ENCODE results near the gene FAM236A. TPM values are rescaled to one million over a fixed set of nuclear protein-coding genes. Genes with fewer than 3 reads are reported as not detected.
"Not testable (repeated sequence)": the region's sequence is repeated elsewhere in the genome, so short reads cannot be mapped to it uniquely, and the experiment has no call there.

FAM236A gene
- total and polyA plus RNA-seq, 10 of the 15 experiments (the other 5 are each of a cell fraction or from before 2014, with no cell fraction given), result not detected

DNA sequence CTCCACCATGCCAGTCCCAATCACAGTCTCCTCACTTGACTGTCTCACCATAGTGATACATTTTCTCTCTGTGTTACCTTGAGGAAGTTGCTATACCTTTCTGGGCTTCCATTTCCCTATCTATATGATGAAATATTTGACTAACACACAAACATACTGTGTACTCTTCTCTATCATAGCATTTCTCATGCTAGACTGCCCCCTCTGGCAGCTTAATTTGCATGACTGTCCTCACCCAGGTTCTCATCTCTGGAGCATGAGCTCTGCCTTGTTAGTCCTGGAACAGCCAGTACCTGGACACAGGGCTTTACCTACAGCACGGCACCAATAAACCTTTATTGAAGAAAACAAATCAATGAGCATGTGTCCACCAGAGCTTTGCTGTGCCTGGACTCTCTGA lies 5.7 kb upstream of the FAM236A start:
- DNase-seq (ENCODE audit: low read depth, low spot score); ATAC-seq; H3K4me2 ChIP-seq (ENCODE audit: control insufficient read depth, insufficient read depth); H3K27ac ChIP-seq (ENCODE audit: control insufficient read depth, insufficient read depth); SMC1A ChIA-PET (ENCODE audit: uncharacterized antibody, unreplicated experiment); H3K4me1 ChIP-seq (ENCODE audit: control insufficient read depth, insufficient read depth, low read length); in situ Hi-C loops (cut with MboI); intact Hi-C loops (cut with micrococcal nuclease; ENCODE audit: unreplicated experiment); H3K79me2 ChIP-seq (ENCODE audit: control insufficient read depth, insufficient read depth, low read length); H3K9me3 ChIP-seq (replicated peaks; ENCODE audit: control insufficient read depth, insufficient read depth, low read length); H2AFZ ChIP-seq (ENCODE audit: control insufficient read depth, low read depth, low read length); RAD21 ChIA-PET (ENCODE audit: unreplicated experiment); FAIRE-seq; H3K4me3 ChIP-seq; CTCF ChIA-PET; H4K20me1 ChIP-seq (ENCODE audit: control insufficient read depth, insufficient read depth); BruUV-seq (replicated peaks); H3K9ac ChIP-seq (ENCODE audit: control insufficient read depth, insufficient read depth, low read length); H3K36me3 ChIP-seq (ENCODE audit: control insufficient read depth in 2 of 2, insufficient read depth in 2 of 2, low read length in 1 of 2); H3K27me3 ChIP-seq (replicated peaks in 1 of 2; ENCODE audit: control insufficient read depth in 2 of 2, insufficient read depth in 2 of 2, low read length in 1 of 2); POLR2A ChIA-PET: not testable (repeated sequence)
- WGBS (ENCODE audit: insufficient coverage, insufficient replicate concordance, low lambda C conversion rate, missing lambda C conversion rate), result no CpG with 5 or more reads among the region's 1 CpG

DNA sequence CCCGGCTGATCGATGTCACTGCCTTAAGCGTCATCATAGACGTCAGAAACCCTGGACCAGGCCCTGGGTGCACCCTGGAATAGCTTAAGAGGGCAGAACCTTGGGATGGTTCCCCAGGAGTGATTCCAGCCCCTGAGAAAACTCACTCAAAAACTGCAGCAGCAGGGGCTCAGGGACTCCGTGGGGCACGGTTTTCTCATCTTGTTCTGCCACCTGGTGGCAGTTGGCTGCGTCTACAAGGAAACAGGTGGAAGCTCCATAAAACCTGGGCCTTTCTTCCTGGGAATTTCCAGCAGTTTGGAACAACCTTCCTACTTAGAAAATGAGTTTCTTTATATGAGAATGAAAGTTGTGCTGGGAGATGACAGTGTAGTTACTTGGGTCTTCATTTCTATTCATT lies 1.6 kb upstream of the FAM236A start:
- no CpG with 5 or more reads among the region's 7 CpGs for WGBS (ENCODE audit: insufficient coverage, insufficient replicate concordance, low lambda C conversion rate, missing lambda C conversion rate)
- H3K27ac ChIP-seq (ENCODE audit: control insufficient read depth, insufficient read depth); H3K27me3 ChIP-seq (replicated peaks in 1 of 2; ENCODE audit: control insufficient read depth in 2 of 2, insufficient read depth in 2 of 2, low read length in 1 of 2); SMC1A ChIA-PET (ENCODE audit: uncharacterized antibody, unreplicated experiment); H3K9me3 ChIP-seq (replicated peaks; ENCODE audit: control insufficient read depth, insufficient read depth, low read length); DNase-seq (ENCODE audit: low read depth, low spot score); POLR2A ChIA-PET; H3K4me3 ChIP-seq; BruUV-seq (replicated peaks); intact Hi-C loops (cut with micrococcal nuclease; ENCODE audit: unreplicated experiment); H2AFZ ChIP-seq (ENCODE audit: control insufficient read depth, low read depth, low read length); RAD21 ChIA-PET (ENCODE audit: unreplicated experiment); H3K4me2 ChIP-seq (ENCODE audit: control insufficient read depth, insufficient read depth); in situ Hi-C loops (cut with MboI); H3K36me3 ChIP-seq (ENCODE audit: control insufficient read depth in 2 of 2, insufficient read depth in 2 of 2, low read length in 1 of 2); H3K4me1 ChIP-seq (ENCODE audit: control insufficient read depth, insufficient read depth, low read length); H3K9ac ChIP-seq (ENCODE audit: control insufficient read depth, insufficient read depth, low read length); H3K79me2 ChIP-seq (ENCODE audit: control insufficient read depth, insufficient read depth, low read length); CTCF ChIA-PET; H4K20me1 ChIP-seq (ENCODE audit: control insufficient read depth, insufficient read depth): not testable (repeated sequence)
- peak; percentile 77 for FAIRE-seq
- ATAC-seq, result peak; percentile 49; the same call in 1 of the 3 replicates

DNA sequence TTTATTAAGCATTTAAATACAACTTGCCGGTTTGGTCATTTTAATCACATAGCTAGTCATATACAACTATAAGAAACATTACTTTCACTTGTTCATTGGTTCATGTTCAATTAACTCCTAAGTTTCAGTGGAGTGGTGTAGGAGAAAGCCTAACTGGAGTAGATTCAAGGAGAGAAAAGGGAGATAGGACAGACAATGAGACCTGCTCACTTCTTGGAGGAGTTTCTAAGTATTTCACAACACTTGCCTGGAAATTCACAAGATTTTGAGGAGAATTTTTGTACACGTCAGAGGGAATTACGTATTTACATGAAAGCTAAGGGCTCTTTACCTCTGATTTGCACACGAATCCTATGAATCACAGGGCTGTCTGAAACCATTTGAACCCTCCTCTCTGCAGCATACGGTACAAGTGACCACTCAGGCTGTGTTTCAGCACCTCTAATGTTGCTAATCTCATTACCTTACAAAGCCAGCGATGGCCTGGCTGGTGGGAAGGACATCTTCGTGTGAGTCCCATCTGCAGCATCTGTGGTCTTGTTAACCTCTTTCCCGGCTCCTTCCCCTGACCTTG lies 1.0 kb upstream of the FAM236A start:
- H3K27me3 ChIP-seq (replicated peaks in 1 of 2; ENCODE audit: control insufficient read depth in 2 of 2, insufficient read depth in 2 of 2, low read length in 1 of 2); H3K9me3 ChIP-seq (replicated peaks; ENCODE audit: control insufficient read depth, insufficient read depth, low read length); in situ Hi-C loops (cut with MboI); H3K79me2 ChIP-seq (ENCODE audit: control insufficient read depth, insufficient read depth, low read length); H3K4me3 ChIP-seq; H2AFZ ChIP-seq (ENCODE audit: control insufficient read depth, low read depth, low read length); POLR2A ChIA-PET; SMC1A ChIA-PET (ENCODE audit: uncharacterized antibody, unreplicated experiment); intact Hi-C loops (cut with micrococcal nuclease; ENCODE audit: unreplicated experiment); ATAC-seq; H3K9ac ChIP-seq (ENCODE audit: control insufficient read depth, insufficient read depth, low read length); H3K4me1 ChIP-seq (ENCODE audit: control insufficient read depth, insufficient read depth, low read length); DNase-seq (ENCODE audit: low read depth, low spot score); H3K27ac ChIP-seq (ENCODE audit: control insufficient read depth, insufficient read depth); H4K20me1 ChIP-seq (ENCODE audit: control insufficient read depth, insufficient read depth); H3K4me2 ChIP-seq (ENCODE audit: control insufficient read depth, insufficient read depth); RAD21 ChIA-PET (ENCODE audit: unreplicated experiment); CTCF ChIA-PET; BruUV-seq (replicated peaks); H3K36me3 ChIP-seq (ENCODE audit: control insufficient read depth in 2 of 2, insufficient read depth in 2 of 2, low read length in 1 of 2): not testable (repeated sequence)
- no CpG with 5 or more reads among the region's 8 CpGs for WGBS (ENCODE audit: insufficient coverage, insufficient replicate concordance, low lambda C conversion rate, missing lambda C conversion rate)
- FAIRE-seq, result peak; percentile 23

DNA sequence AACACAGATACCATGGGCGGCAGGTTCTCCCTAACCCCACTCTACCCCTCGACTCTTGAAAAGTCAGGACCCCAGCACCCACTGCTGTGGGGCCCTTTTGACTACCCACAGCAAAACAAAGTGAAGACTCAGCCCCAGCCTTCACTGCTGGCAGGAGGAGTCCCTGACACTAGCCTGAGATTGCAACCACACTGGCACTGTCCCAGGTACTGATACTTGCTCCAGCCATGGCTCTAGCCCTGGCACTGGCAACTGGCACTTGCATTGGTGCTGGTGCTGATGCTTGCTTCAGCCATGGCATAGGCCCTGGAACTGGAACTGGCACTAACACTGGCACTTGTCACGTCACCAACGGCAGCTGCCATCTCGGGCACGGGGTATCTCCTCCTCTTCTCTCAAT lies 4.3 kb downstream of the FAM236A start:
- H3K9ac ChIP-seq (ENCODE audit: control insufficient read depth, insufficient read depth, low read length); H3K36me3 ChIP-seq (ENCODE audit: control insufficient read depth in 2 of 2, insufficient read depth in 2 of 2, low read length in 1 of 2); RAD21 ChIA-PET (ENCODE audit: unreplicated experiment); H3K4me3 ChIP-seq; H3K27me3 ChIP-seq (replicated peaks in 1 of 2; ENCODE audit: control insufficient read depth in 2 of 2, insufficient read depth in 2 of 2, low read length in 1 of 2); BruUV-seq (replicated peaks); DNase-seq (ENCODE audit: low read depth, low spot score); intact Hi-C loops (cut with micrococcal nuclease; ENCODE audit: unreplicated experiment); H3K79me2 ChIP-seq (ENCODE audit: control insufficient read depth, insufficient read depth, low read length); FAIRE-seq; H4K20me1 ChIP-seq (ENCODE audit: control insufficient read depth, insufficient read depth); CTCF ChIA-PET; H3K27ac ChIP-seq (ENCODE audit: control insufficient read depth, insufficient read depth); H3K4me2 ChIP-seq (ENCODE audit: control insufficient read depth, insufficient read depth); H3K4me1 ChIP-seq (ENCODE audit: control insufficient read depth, insufficient read depth, low read length); in situ Hi-C loops (cut with MboI); SMC1A ChIA-PET (ENCODE audit: uncharacterized antibody, unreplicated experiment); ATAC-seq; H3K9me3 ChIP-seq (replicated peaks; ENCODE audit: control insufficient read depth, insufficient read depth, low read length); H2AFZ ChIP-seq (ENCODE audit: control insufficient read depth, low read depth, low read length); POLR2A ChIA-PET: not testable (repeated sequence)
- no CpG with 5 or more reads among the region's 6 CpGs for WGBS (ENCODE audit: insufficient coverage, insufficient replicate concordance, low lambda C conversion rate, missing lambda C conversion rate)

Measured in GM12878 (cell line).